KOPT-K1 (cell line): Measurements from ENCODE around the gene PATJ.
"Not testable (repeated sequence)": the region's sequence is repeated elsewhere in the genome, so short reads cannot be mapped to it uniquely, and the experiment has no call there.

Source experiments
- H3K27ac ChIP-seq: fragments of 200-600 bp; sonication (generic); 2 replicates; pipeline ENCODE4 v1.5.1; 2016; ENCODE audit warnings: antibody characterized with exemption, mild to moderate bottlenecking, low read depth, low read length; ENCODE audit not compliant: poor library complexity, severe bottlenecking
- H3K36me3 ChIP-seq: fragments of 200-600 bp; sonication (generic); 2 replicates; pipeline ENCODE4 v1.5.1; 2017; ENCODE audit warnings: antibody characterized with exemption, mild to moderate bottlenecking, low read length, moderate library complexity; ENCODE audit not compliant: insufficient read depth
- H3K9me3 ChIP-seq: fragments of 200-600 bp; sonication (generic); 2 replicates; pipeline ENCODE4 v1.5.1; 2017; ENCODE audit warnings: antibody characterized with exemption, low read length, mild to moderate bottlenecking; ENCODE audit not compliant: insufficient read depth, poor library complexity, severe bottlenecking

PATJ gene

DNA sequence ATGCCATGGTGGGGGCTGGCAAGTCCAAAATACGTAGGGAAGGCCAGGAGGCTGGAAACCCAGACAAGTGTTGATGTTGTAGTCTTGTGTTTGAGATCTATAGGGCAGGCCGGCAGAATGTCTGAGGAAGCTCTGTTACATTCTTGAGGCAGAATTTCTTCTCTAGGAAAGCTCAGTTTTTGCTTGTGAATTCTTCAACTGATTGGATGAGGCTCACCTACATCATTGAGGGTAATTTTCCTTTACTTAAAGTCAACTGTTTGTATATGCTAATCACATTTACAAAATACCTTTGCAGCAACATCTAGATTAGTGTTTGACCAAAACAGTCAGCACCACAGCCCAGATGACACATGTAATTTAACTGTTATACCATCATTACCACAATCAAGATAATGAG is 37.0 kb downstream of the PATJ start:
- Histone ChIP-seq H3K9me3 (no peaks in the 10 kb centered on the region), H3K36me3 (no peaks in the 10 kb centered on the region), H3K27ac (no peak overlapping the region)

DNA sequence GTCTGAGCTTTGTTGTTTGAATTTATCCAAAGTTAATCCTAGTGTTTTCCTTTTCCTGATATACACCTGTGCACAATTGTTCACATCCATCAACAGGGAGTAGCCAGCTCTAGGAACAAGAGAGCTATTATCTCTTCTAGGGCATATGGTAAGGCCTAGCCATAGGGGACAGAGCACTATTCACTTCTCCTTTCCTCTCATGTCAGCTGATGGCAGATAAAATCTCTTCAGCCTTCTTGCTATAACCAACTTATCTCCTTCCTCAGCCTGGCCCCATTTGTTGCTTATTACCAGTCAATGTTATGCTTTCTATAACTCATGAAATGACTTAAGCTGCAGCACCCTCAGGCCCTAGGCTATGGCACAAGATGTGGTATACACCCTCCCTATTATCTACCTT is 38.9 kb downstream of the PATJ start:
- Histone ChIP-seq H3K27ac (no peak overlapping the region), H3K9me3 (no peaks in the 10 kb centered on the region), H3K36me3 (no peaks in the 10 kb centered on the region)

DNA sequence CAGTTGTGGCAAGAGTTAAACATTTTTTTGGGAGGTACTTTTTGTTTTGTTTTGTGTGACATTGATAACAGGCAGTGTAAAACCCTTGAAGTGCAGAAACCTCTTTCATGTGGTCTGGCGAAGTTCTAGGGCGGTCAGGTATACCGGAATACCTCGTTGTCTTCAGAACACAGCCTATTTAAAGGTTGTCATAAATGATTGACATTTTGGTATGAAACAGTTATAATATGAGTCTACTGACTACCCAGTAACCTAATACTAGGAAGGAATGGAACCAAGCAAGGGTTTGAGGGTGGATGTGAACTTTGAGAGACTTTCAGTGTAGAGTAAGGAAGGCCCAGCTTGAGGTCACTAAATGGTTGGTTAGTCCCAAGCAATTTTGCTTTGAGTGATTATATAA is 40.5 kb downstream of the PATJ start:
- H3K9me3 ChIP-seq = no peaks in the 10 kb centered on the region
- no peaks in the 10 kb centered on the region for H3K36me3 ChIP-seq
- no peak overlapping the region for H3K27ac ChIP-seq

DNA sequence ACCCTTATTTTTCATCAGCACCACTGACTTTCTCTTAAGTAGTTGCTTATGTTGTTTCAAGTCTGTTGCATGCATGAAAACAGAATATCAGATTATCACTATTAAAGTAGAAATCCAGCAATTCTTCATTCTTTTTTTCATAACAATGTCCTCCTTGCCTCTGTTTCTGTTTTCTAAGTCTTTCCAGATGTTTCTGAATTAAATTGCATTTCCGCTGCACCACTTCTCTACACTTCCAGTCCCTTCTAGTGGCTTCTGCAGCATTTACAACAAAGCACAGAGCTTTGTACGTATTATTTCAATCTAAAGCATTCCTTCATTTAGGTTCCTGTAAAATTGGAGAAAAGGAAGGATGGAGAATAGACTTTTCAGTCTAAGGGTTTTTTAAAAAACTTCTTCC is 42.4 kb downstream of the PATJ start:
- Histone ChIP-seq H3K9me3 (no peaks in the 10 kb centered on the region), H3K36me3 (no peaks in the 10 kb centered on the region), H3K27ac (no peak overlapping the region)

GRCh38 chr1:61790837-61791236 is 48.6 kb downstream of the PATJ start:
- no peaks in the 10 kb centered on the region for H3K9me3 ChIP-seq
- no peaks in the 10 kb centered on the region for H3K36me3 ChIP-seq
- no peak overlapping the region for H3K27ac ChIP-seq

- Histone ChIP-seq H3K27ac (no peak overlapping the region), H3K36me3 (no peaks in the 10 kb centered on the region), H3K9me3 (no peaks in the 10 kb centered on the region)
Measured at GRCh38 chr1:61797045-61797755, 54.9 kb downstream of the PATJ start.

- H3K9me3 ChIP-seq, H3K27ac ChIP-seq: not testable (repeated sequence)
Measured at GRCh38 chr1:61801047-61801446, 58.8 kb downstream of the PATJ start.

DNA sequence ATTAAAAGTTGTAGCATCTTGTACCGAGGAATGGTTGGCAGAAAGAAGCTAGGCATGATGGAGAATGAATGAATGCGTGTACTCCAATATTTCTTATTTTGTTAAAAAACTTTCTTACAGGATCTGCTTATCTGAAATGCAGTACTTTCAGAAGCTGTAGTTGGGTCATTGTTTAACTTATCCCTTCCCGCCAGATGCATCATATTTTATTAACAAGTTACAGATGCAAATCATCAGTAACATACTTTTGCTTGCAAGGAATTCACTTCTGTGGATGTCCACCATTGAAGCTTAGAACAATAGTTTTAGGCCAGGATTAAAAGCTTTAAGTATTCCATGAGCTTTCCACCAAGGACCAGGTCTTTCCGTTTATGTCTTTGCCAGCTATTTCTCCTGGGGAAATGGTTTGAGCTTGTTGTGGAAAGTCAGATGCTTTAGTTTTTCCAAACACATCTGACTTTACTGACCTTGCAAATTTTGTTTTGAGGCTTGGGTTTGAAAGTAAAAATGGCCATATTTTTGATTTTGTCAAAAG is 65.4 kb downstream of the PATJ start:
- no peak overlapping the region for H3K27ac ChIP-seq
- no peaks in the 10 kb centered on the region for H3K9me3 ChIP-seq
- H3K36me3 ChIP-seq = no peaks in the 10 kb centered on the region

More at GRCh38 chr1:61801047-61801446, 58.8 kb downstream of the PATJ start:
- not testable (repeated sequence) for H3K36me3 ChIP-seq

DNA sequence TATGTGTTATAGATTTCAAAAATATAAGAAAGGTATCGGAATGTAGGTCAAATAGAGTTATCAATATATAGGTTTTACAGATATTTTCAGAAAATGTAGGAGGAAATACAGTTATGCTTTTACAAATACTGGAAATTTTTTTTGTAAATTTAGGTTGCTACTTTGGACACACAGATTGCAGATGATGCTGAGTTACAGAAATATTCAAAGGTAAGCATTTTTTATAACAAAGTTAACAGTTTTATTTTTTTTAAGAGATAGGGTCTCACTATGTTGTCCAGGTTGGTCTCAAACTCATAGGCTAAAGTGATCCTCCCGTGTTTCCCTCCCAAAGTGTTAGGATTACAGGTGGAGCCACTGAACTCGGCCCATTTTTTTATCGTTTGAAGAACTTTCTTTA is 66.0 kb downstream of the PATJ start:
- H3K9me3 ChIP-seq = no peaks in the 10 kb centered on the region
- H3K27ac ChIP-seq = no peak overlapping the region
- H3K36me3 ChIP-seq = no peaks in the 10 kb centered on the region

DNA sequence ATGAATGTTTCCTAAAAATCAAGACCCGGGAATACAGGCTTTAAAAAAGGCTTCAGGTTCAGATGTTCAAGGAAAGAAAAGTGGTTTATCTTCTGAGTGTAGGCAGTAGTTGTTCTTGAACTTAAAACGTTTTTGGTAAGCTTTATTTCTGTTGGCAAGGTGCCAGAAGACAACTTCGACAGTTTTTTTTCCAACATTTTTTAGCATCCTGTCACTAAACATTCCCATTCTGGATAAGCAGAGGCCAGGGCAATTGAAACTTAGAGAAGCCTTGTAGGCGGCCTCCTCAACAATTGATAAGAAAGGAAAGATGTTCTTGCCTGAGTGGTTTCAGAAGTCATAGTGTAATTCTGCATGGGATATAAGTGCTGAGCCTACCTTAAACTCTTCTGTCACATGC is 66.7 kb downstream of the PATJ start:
- H3K9me3 ChIP-seq = no peaks in the 10 kb centered on the region
- H3K36me3 ChIP-seq = no peaks in the 10 kb centered on the region
- no peak overlapping the region for H3K27ac ChIP-seq

DNA sequence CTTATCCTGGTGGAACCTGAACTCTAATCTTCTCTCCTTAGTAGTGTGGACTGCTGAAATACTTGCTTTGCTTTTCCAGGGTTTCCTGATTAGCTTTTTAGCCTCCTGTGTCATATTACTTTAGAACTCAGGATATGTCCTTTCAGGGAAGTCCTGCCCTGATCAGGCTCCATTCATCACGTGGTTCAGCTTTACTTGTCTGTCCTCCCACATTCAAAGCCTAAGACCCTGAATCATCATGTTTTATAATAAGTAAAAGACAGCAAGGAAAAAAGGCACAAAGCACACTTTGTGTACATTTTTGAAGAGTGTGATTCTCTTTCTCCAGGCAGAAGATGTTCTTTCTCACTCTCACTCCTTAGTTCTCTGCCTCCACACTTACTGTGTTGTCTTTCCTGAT is 70.6 kb downstream of the PATJ start:
- no peaks in the 10 kb centered on the region for H3K36me3 ChIP-seq
- no peak overlapping the region for H3K27ac ChIP-seq
- H3K9me3 ChIP-seq = no peaks in the 10 kb centered on the region

DNA sequence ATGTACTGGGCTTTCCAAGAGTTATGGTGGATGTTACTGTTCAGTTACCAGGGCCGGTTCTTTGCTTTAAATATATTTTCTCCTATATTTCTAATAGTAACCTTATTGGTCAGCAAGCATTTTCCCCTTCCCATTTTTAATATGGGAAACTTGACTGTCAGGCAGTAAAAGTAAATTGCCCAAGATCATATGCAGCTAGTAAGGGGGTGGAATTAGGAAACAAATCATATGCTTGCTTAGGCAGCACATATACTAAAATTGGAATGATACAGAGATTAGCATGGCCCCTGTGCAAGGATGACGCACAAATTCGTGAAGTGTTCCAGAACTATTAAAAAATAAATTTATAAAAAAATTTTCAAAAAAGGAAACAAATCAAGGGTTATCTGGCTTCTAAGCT is 73.9 kb downstream of the PATJ start:
- Histone ChIP-seq H3K27ac (no peak overlapping the region), H3K9me3 (no peaks in the 10 kb centered on the region), H3K36me3 (no peaks in the 10 kb centered on the region)

GRCh38 chr1:61818992-61819391 is 76.7 kb downstream of the PATJ start:
- H3K9me3 ChIP-seq = no peaks in the 10 kb centered on the region
- H3K27ac ChIP-seq = no peak overlapping the region
- H3K36me3 ChIP-seq = no peaks in the 10 kb centered on the region

DNA sequence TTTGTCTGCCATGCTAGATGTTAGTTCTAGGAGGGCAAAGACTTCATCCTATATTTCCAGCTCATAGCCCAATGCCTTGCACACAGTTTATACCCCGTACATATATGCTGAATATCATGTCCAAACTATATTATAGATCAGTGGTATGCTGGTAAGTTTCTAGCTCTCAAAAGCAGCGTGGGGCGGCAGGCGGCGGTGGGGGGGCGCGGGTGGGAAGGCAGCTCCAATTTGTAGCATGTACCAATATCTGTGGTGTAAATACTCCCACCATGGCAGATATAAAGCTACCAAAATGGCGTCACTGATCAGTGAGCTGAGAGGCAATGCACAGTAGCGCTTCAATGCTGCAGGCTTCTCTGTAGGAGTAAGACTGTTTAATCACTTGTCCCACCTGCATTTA is 77.1 kb downstream of the PATJ start:
- Histone ChIP-seq H3K9me3 (no peaks in the 10 kb centered on the region), H3K36me3 (no peaks in the 10 kb centered on the region), H3K27ac (no peak overlapping the region)

DNA sequence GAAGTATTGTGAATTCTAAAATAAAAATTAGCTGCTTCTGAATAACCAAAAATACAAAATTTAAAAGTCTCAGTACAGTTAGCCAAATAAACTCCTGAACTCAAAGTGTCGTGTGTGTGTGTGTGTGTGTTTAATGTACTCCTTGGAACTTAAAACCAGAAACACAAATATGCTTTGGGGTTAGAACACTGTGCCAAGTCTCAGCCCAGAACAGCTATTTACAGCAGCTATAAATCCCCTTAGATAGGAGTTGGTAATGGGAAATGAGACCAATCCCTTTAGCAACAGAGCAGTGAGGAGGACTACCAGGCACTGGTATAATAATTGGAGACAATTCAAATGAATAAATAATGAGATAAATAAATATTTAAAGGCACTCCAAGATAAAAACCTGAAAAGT is 83.1 kb downstream of the PATJ start:
- no peaks in the 10 kb centered on the region for H3K36me3 ChIP-seq
- H3K27ac ChIP-seq = no peak overlapping the region
- H3K9me3 ChIP-seq = no peaks in the 10 kb centered on the region

DNA sequence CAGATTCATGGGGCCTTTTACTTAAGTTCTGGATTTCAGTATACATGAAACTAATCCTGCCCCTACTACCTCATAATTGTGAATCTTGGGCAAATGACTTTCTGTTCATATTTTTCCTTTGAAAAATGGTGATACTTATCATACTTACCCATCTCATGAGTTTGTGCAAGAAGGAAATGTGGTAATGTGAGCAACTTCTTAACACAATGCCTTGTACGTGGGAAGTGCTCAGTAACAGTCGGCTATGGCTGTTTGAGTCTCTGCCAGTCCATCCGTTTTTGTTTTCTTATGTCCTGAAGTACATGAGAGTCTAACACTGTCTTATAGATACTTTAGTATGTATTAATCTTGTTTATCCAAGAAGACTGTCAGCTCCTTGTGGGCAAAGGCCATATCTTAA is 86.5 kb downstream of the PATJ start:
- Histone ChIP-seq H3K27ac (no peak overlapping the region), H3K36me3 (no peaks in the 10 kb centered on the region)

More for the DNA sequence above, 86.5 kb downstream of the PATJ start:
- H3K9me3 ChIP-seq = no peaks in the 10 kb centered on the region
